GM12878 (cell line): ENCODE data around the gene SAYSD1. TPM values are rescaled to one million over a fixed set of nuclear protein-coding genes. Genes with fewer than 3 reads are reported as not detected.

ENCODE experiments used
- ATAC-seq: fragments of 200-7000 bp; cut with Tn5 transposase; 3 replicates; pipeline ENCODE4 v1.9.1; 2020; ENCODE audit warnings: mild to moderate bottlenecking, moderate library complexity
- BruUV-seq: library from RNA; stranded (reverse); fragments of 400-500 nt; replicated peaks from 2 replicates; lab custom pipeline; 2021; lab: Mats Ljungman, UMichigan
- CTCF ChIA-PET: fragments of 300-600 bp; sonication (Branson Sonifier 250); formaldehyde crosslinking; extraction: SDS; loops from one replicate; lab custom pipeline; 2021; ENCODE audit warnings: inconsistent platforms; lab: Yijun Ruan, JAX
- POLR2A ChIA-PET: fragments of 350-600 bp; formaldehyde crosslinking; extraction: SDS; loops from one replicate; lab custom pipeline; 2021; ENCODE audit warnings: inconsistent platforms; lab: Charles Lee
- RAD21 ChIA-PET: fragments of 300-600 bp; sonication (Branson Sonifier 250); formaldehyde crosslinking; loops from one replicate; lab custom pipeline; 2023; ENCODE audit warnings: antibody characterized with exemption; ENCODE audit not compliant: unreplicated experiment; lab: Charles Lee
- SMC1A ChIA-PET: fragments of 300-600 bp; sonication (Branson Sonifier 250); formaldehyde crosslinking; loops from one replicate; lab custom pipeline; 2023; ENCODE audit not compliant: unreplicated experiment, uncharacterized antibody; lab: Charles Lee
- DNase-seq: peaks from one replicate; pipeline ENCODE4 v3.0.0-alpha.2; 2011; ENCODE audit warnings: low read depth, low spot score
- FAIRE-seq: peaks from 3 replicates; lab custom pipeline; 2011; peaks lifted over from hg19 to GRCh38; lab: Jason Lieb, UNC
- H2AFZ ChIP-seq: 2 replicates; pipeline ENCODE4 v1.6.0; 2011; ENCODE audit warnings: low read depth, low read length, control low read depth; ENCODE audit not compliant: control insufficient read depth
- H3K27ac ChIP-seq: 2 replicates; pipeline ENCODE4 v1.5.1; 2011; ENCODE audit warnings: control low read depth; ENCODE audit not compliant: control insufficient read depth, insufficient read depth
- H3K27me3 ChIP-seq, 2 experiments: replicated peaks in 1 of 2; 2 replicates each; pipeline versions ENCODE4 v1.6.0 to v1.6.1; 2011; ENCODE audit warnings: low read length in 1 of 2; ENCODE audit not compliant: control insufficient read depth in 2 of 2, insufficient read depth in 2 of 2
- H3K36me3 ChIP-seq, 2 experiments: 2 replicates each; pipeline ENCODE4 v1.5.1; 2011; ENCODE audit warnings: low read length in 1 of 2; ENCODE audit not compliant: control insufficient read depth in 2 of 2, insufficient read depth in 2 of 2
- H3K4me1 ChIP-seq: 2 replicates; pipeline ENCODE4 v1.6.1; 2011; ENCODE audit warnings: mild to moderate bottlenecking, low read length, moderate library complexity, mixed read lengths; ENCODE audit not compliant: control insufficient read depth, insufficient read depth
- H3K4me2 ChIP-seq: 2 replicates; pipeline ENCODE4 v1.6.0; 2011; ENCODE audit warnings: control low read depth; ENCODE audit not compliant: control insufficient read depth, insufficient read depth
- H3K4me3 ChIP-seq: fragments of 200-600 bp; sonication (generic); 2 replicates; pipeline ENCODE4 v1.5.1; 2016
- H3K79me2 ChIP-seq: 2 replicates; pipeline ENCODE4 v1.6.0; 2011; ENCODE audit warnings: low read length; ENCODE audit not compliant: control insufficient read depth, insufficient read depth
- H3K9ac ChIP-seq: 2 replicates; pipeline ENCODE4 v1.8.0; 2011; ENCODE audit warnings: low read length, control low read depth, mixed read lengths; ENCODE audit not compliant: control insufficient read depth, insufficient read depth
- H3K9me3 ChIP-seq: replicated peaks from 3 replicates; pipeline ENCODE4 v1.5.1; 2011; ENCODE audit warnings: mild to moderate bottlenecking, low read length; ENCODE audit not compliant: control insufficient read depth, insufficient read depth
- H4K20me1 ChIP-seq: 2 replicates; pipeline ENCODE4 v1.6.0; 2011; ENCODE audit not compliant: control insufficient read depth, insufficient read depth
- BCL11A ChIP-seq: IDR thresholded peaks from 2 replicates; pipeline ENCODE4 v1.6.1; 2011; ENCODE audit warnings: low read depth, low read length
- BMI1 ChIP-seq: fragments of 450-650 bp; IDR thresholded peaks from 2 replicates; pipeline ENCODE4 v1.6.1; 2016; ENCODE audit warnings: mild to moderate bottlenecking, moderate library complexity, borderline replicate concordance
- CHD2 ChIP-seq: IDR thresholded peaks from 2 replicates; pipeline ENCODE4 v1.6.1; 2011; ENCODE audit warnings: low read depth, low read length, improper control_type of control experiment, borderline replicate concordance
- E2F4 ChIP-seq: IDR thresholded peaks from 2 replicates; pipeline ENCODE4 v1.6.1; 2012; ENCODE audit warnings: low read depth, low read length, improper control_type of control experiment
- E2F8 ChIP-seq: fragments of 450-650 bp; IDR thresholded peaks from 2 replicates; pipeline ENCODE4 v1.6.1; 2018; ENCODE audit warnings: mild to moderate bottlenecking, low read depth, moderate library complexity; ENCODE audit not compliant: partially characterized antibody
- EP300 ChIP-seq, 2 experiments: fragments of 150-350 bp in 1 of 2; IDR thresholded peaks; 2 replicates each; pipeline ENCODE4 v1.6.1; 2011 to 2012; ENCODE audit warnings: low read depth in 2 of 2, low read length in 2 of 2, borderline replicate concordance in 1 of 2, improper control_type of control experiment in 1 of 2, inconsistent platforms in 1 of 2; ENCODE audit not compliant: control insufficient read depth in 1 of 2
- IKZF2 ChIP-seq, 2 experiments: fragments of 450-650 bp; IDR thresholded peaks; 2 replicates each; pipeline ENCODE4 v1.6.1; 2017; ENCODE audit warnings: mild to moderate bottlenecking in 2 of 2, moderate library complexity in 2 of 2
- IRF3 ChIP-seq: fragments of 450-650 bp; IDR thresholded peaks from 2 replicates; pipeline ENCODE4 v1.6.1; 2014; ENCODE audit warnings: mild to moderate bottlenecking
- MXI1 ChIP-seq: fragments of 150-350 bp; IDR thresholded peaks from 2 replicates; pipeline ENCODE4 v1.6.1; 2011; ENCODE audit warnings: low read depth, mild to moderate bottlenecking, inconsistent platforms, low read length, improper control_type of control experiment
- RCOR1 ChIP-seq: conservative IDR thresholded peaks from 2 replicates; pipeline ENCODE4 v1.6.1; 2012; ENCODE audit warnings: low read depth, low read length, improper control_type of control experiment
- STAT3 ChIP-seq: IDR thresholded peaks from 2 replicates; pipeline ENCODE4 v1.6.1; 2011; ENCODE audit warnings: low read depth, low read length, improper control_type of control experiment
- TCF12 ChIP-seq: IDR thresholded peaks from 2 replicates; pipeline ENCODE4 v1.6.1; 2011; ENCODE audit warnings: low read depth, mild to moderate bottlenecking, low read length
- TCF3 ChIP-seq: IDR thresholded peaks from 2 replicates; pipeline ENCODE4 v1.6.1; 2012; ENCODE audit warnings: low read depth, mild to moderate bottlenecking, low read length, borderline replicate concordance; ENCODE audit not compliant: insufficient read depth
- ZBED1 ChIP-seq: IDR thresholded peaks from 2 replicates; pipeline ENCODE4 v1.6.1; 2016; ENCODE audit warnings: borderline replicate concordance
- ZNF217 ChIP-seq: fragments of 450-650 bp; IDR thresholded peaks from 2 replicates; pipeline ENCODE4 v1.6.1; 2017; ENCODE audit warnings: antibody characterized with exemption, mild to moderate bottlenecking
- ZSCAN29 ChIP-seq: fragments of 450-650 bp; IDR thresholded peaks from 2 replicates; pipeline ENCODE4 v1.6.1; 2017; ENCODE audit warnings: mild to moderate bottlenecking, moderate library complexity
- WGBS: methylation state at CpG from one replicate; pipeline ENCODE4 v1.1.6; 2016; ENCODE audit warnings: low lambda C conversion rate; ENCODE audit not compliant: insufficient replicate concordance, insufficient coverage; ENCODE audit errors: missing lambda C conversion rate; 5-methylcytosine and 5-hydroxymethylcytosine counted together
- in situ Hi-C: fragments of 300-500 bp; cut with MboI; formaldehyde crosslinking; loops from 9 replicates; pipeline ENCODE4 v1.14.3; 2018; ENCODE audit warnings: mixed read lengths
- intact Hi-C: fragments of 100-400 bp; cut with micrococcal nuclease; formaldehyde crosslinking; loops from one replicate; pipeline ENCODE4 v1.14.2; 2022; ENCODE audit not compliant: unreplicated experiment
- polyA plus RNA-seq, 11 experiments: library from polyadenylated mRNA; depleted of rRNA in 4 of 11; unstranded in 6 of 11; stranded (reverse) in 5 of 11; fragments of >200 nt; fragmentation: Nextera tagmentation in 4 of 11; fragmentation: Illumina TruSeq in 1 of 11; extraction: Ambion mirVana in 4 of 11; extraction: Trizol in 1 of 11; gene quantifications; 1 replicate in 1 of 11; 2 replicates in 10 of 11; pipeline versions ENCODE4 v1.2.1 to v1.2.3, GENCODE V29; 2011 to 2016; ENCODE audit warnings: inconsistent platforms in 2 of 11, missing spikeins in 2 of 11, low read depth in 1 of 11
- total RNA-seq, 4 experiments: library from RNA; depleted of rRNA in 3 of 4; stranded (reverse); fragments of >200 nt in 3 of 4; fragmentation: Illumina TruSeq in 1 of 4; extraction: Trizol in 1 of 4; gene quantifications; 2 replicates each; pipeline versions ENCODE4 v1.2.1 to v1.2.3, GENCODE V29; 2013 to 2021

The SAYSD1 gene
- total and polyA plus RNA-seq, 10 of the 15 experiments (the other 5 are each of a cell fraction or from before 2014, with no cell fraction given), result 1.5 to 7.3 (median 6.4) TPM

GRCh38 chr6:39084506-39084905 is 30.5 kb downstream of the SAYSD1 start:
- no peak overlapping the region for H3K4me2 ChIP-seq
- no peak for DNase-seq
- no peak overlapping the region for H3K4me3 ChIP-seq
- no peak for ATAC-seq
- WGBS, result 53% methylated on average over 7 of the region's 7 CpGs
- no peaks in the 10 kb centered on the region for H3K79me2 ChIP-seq
- H2AFZ ChIP-seq, result no peak overlapping the region
- in situ Hi-C loops (no loop called here), intact Hi-C loops (no loop called here)
- peaks cover 2 to 10% of the 10 kb centered on the region in 2 experiments; a peak in 3 of 4 replicates for H3K27me3 ChIP-seq
- no peaks in the 10 kb centered on the region for H3K9me3 ChIP-seq
- no peak for FAIRE-seq
- SMC1A ChIA-PET, result no interaction called here
- H3K9ac ChIP-seq, result no peak overlapping the region
- H3K4me1 ChIP-seq, result peaks cover 10% of the 10 kb centered on the region
- POLR2A ChIA-PET, result no interaction called here
- peaks cover 7% of the 10 kb centered on the region; the same call in 1 of the 2 replicates for H4K20me1 ChIP-seq
- CTCF ChIA-PET, result no interaction called here
- RAD21 ChIA-PET, result no interaction called here
- no peaks in the 10 kb centered on the region for H3K36me3 ChIP-seq
- no TSS peak for BruUV-seq
- no peak for TF ChIP-seq TCF12
- TF ChIP-seq ZBED1, result no peak
- no peak for TF ChIP-seq TCF3
- no peak for TF ChIP-seq ZNF217
- no peak for TF ChIP-seq RCOR1
- TF ChIP-seq CHD2, result no peak
- no peak for TF ChIP-seq E2F8
- TF ChIP-seq BMI1, result no peak
- TF ChIP-seq STAT3, result no peak
- no peak for TF ChIP-seq EP300 (IDR thresholded peaks at IDR 0.05; ENCODE audit: borderline replicate concordance in 1 of 2, control insufficient read depth in 1 of 2, low read depth in 2 of 2, low read length in 2 of 2)
- no peak for TF ChIP-seq IRF3
- TF ChIP-seq IKZF2 (IDR thresholded peaks at IDR 0.05), result no peak
- TF ChIP-seq MXI1, result no peak
- no peak for TF ChIP-seq BCL11A
- no peak for TF ChIP-seq ZSCAN29
- no peak for TF ChIP-seq E2F4
- no peak overlapping the region for H3K27ac ChIP-seq
